22Rv1 (cell line): ENCODE results near the gene SMARCAL1.

Source experiments
- CTCF ChIP-seq: fragments of 450-650 bp; IDR thresholded peaks from 2 replicates; pipeline ENCODE4 v1.5.1; 2017; ENCODE audit warnings: mild to moderate bottlenecking
- ZFX ChIP-seq: fragments of 450-650 bp; IDR thresholded peaks from 2 replicates; pipeline ENCODE4 v1.6.1; 2017; ENCODE audit warnings: antibody characterized with exemption, borderline replicate concordance

GRCh38 chr2:216436383-216436782, 24.1 kb downstream of the SMARCAL1 start:
- TF ChIP-seq CTCF (no peak), ZFX (no peak)
